B cell (primary cell): ENCODE data around the gene DPEP2. TPM values are rescaled to one million over a fixed set of nuclear protein-coding genes. Genes with fewer than 3 reads are reported as not detected.
A peak's percentile ranks its signal among the peaks of the same experiment; 100 is the strongest.

Experiments
- ATAC-seq: fragments of 200-7000 bp; cut with Tn5 transposase; one replicate; pipeline ENCODE4 v1.10.0; 2021; ENCODE audit warnings: low read depth, mild to moderate bottlenecking, moderate number of reproducible peaks, moderate library complexity
- CTCF ChIA-PET: fragments of 350-600 bp; sonication (Branson Sonifier 250); formaldehyde crosslinking; loops from one replicate; lab custom pipeline; 2021; ENCODE audit warnings: antibody characterized with exemption, inconsistent platforms; lab: Charles Lee
- POLR2A ChIA-PET: fragments of 350-600 bp; sonication (Branson Sonifier 250); formaldehyde crosslinking; loops from one replicate; lab custom pipeline; 2021; ENCODE audit warnings: antibody characterized with exemption; lab: Charles Lee
- DNase-seq: peaks from one replicate; pipeline ENCODE4 v3.0.0; 2013
- H2AFZ ChIP-seq: 2 replicates; pipeline ENCODE4 v1.6.1; 2012; ENCODE audit warnings: mild to moderate bottlenecking, low read depth, low read length; ENCODE audit not compliant: insufficient read depth, poor library complexity, severe bottlenecking
- H3K27ac ChIP-seq, 2 donors: 1 replicate in 1 of 2; 2 replicates in 1 of 2; pipeline ENCODE4 v1.5.1; 2012 to 2013; ENCODE audit warnings: low read length in 2 of 2, mild to moderate bottlenecking in 2 of 2, moderate library complexity in 1 of 2
- H3K27me3 ChIP-seq, 4 experiments: fragments of 200-600 bp in 1 of 4; sonication (generic) in 1 of 4; replicated peaks in 1 of 4; 1 replicate in 2 of 4; 2 replicates in 2 of 4; pipeline versions ENCODE4 v1.6.1 to v1.7.0; 2013 to 2016; ENCODE audit warnings: low read length in 3 of 4, mild to moderate bottlenecking in 2 of 4, mixed read lengths in 1 of 4, moderate library complexity in 1 of 4; ENCODE audit not compliant: insufficient read depth in 4 of 4, control insufficient read depth in 3 of 4; ENCODE audit errors: control extremely low read depth in 1 of 4
- H3K36me3 ChIP-seq, 2 experiments: replicated peaks in 1 of 2; 1 replicate in 1 of 2; 2 replicates in 1 of 2; pipeline versions ENCODE4 v1.6.1 to v1.7.1; 2013; ENCODE audit warnings: low read length in 1 of 2; ENCODE audit not compliant: insufficient read depth in 2 of 2, control insufficient read depth in 1 of 2; ENCODE audit errors: control extremely low read depth in 1 of 2, extremely low read depth in 1 of 2
- H3K4me1 ChIP-seq, 2 donors: fragments of 200-600 bp in 1 of 2; sonication (generic) in 1 of 2; 1 replicate in 1 of 2; 2 replicates in 1 of 2; pipeline versions ENCODE4 v1.5.1 to v1.6.1; 2013 to 2017; ENCODE audit warnings: low read length in 2 of 2; ENCODE audit not compliant: control insufficient read depth in 2 of 2, insufficient read depth in 2 of 2
- H3K4me2 ChIP-seq: replicated peaks from 2 replicates; pipeline ENCODE3; 2012; ENCODE audit warnings: mild to moderate bottlenecking, low read depth, low read length; ENCODE audit not compliant: poor library complexity, severe bottlenecking
- H3K4me3 ChIP-seq, 5 experiments: fragments of 200-600 bp in 1 of 5; sonication (generic) in 1 of 5; 1 replicate in 3 of 5; 2 replicates in 2 of 5; pipeline versions ENCODE4 v1.5.1 to v1.7.0; 2011 to 2016; ENCODE audit warnings: low read length in 4 of 5, mild to moderate bottlenecking in 4 of 5, low read depth in 2 of 5, control low read depth in 1 of 5, moderate library complexity in 1 of 5; ENCODE audit not compliant: insufficient read depth in 1 of 5; ENCODE audit errors: control extremely low read depth in 1 of 5, extremely low read depth in 1 of 5
- H3K79me2 ChIP-seq: fragments of 200-600 bp; sonication (generic); one replicate; pipeline ENCODE4 v1.6.0; 2016; ENCODE audit warnings: low read length; ENCODE audit not compliant: control insufficient read depth, insufficient read depth
- H3K9ac ChIP-seq: fragments of 200-600 bp; sonication (generic); 2 replicates; pipeline ENCODE4 v1.6.1; 2017; ENCODE audit warnings: mild to moderate bottlenecking, low read length, moderate library complexity
- H3K9me3 ChIP-seq, 3 donors: one replicate each; pipeline versions ENCODE4 v1.6.1 to v1.7.1; 2013; ENCODE audit warnings: low read length in 2 of 3; ENCODE audit not compliant: control insufficient read depth in 2 of 3, insufficient read depth in 1 of 3; ENCODE audit errors: control extremely low read depth in 1 of 3
- H4K20me1 ChIP-seq: 2 replicates; pipeline ENCODE4 v1.6.0; 2012; ENCODE audit warnings: mild to moderate bottlenecking, low read length; ENCODE audit not compliant: insufficient read depth, control insufficient read depth, poor library complexity, severe bottlenecking
- H3K27ac Mint-ChIP-seq: one replicate; pipeline ENCODE4 v1.8.0; 2021; ENCODE audit warnings: mixed read lengths
- H3K27me3 Mint-ChIP-seq: one replicate; pipeline ENCODE4 v1.8.0; 2021; ENCODE audit warnings: mixed read lengths
- H3K4me1 Mint-ChIP-seq: one replicate; pipeline ENCODE4 v1.8.0; 2021; ENCODE audit warnings: mixed read lengths
- H3K4me3 Mint-ChIP-seq: one replicate; pipeline ENCODE4 v1.8.0; 2021; ENCODE audit warnings: mixed read lengths
- H3K9me3 Mint-ChIP-seq: one replicate; pipeline ENCODE4 v1.8.0; 2022; ENCODE audit warnings: mixed read lengths; ENCODE audit not compliant: insufficient read depth
- EZH2 ChIP-seq: IDR thresholded peaks from 2 replicates; pipeline ENCODE4 v1.6.1; 2012; ENCODE audit warnings: borderline replicate concordance, low read depth, mild to moderate bottlenecking, moderate library complexity, low read length; ENCODE audit not compliant: insufficient read depth, poor library complexity, severe bottlenecking
- WGBS: methylation state at CpG from one replicate; pipeline ENCODE4 v1.1.5; 2013; ENCODE audit warnings: missing lambda C conversion rate; ENCODE audit not compliant: insufficient coverage; 5-methylcytosine and 5-hydroxymethylcytosine counted together
- intact Hi-C: fragments of 100-400 bp; cut with micrococcal nuclease; formaldehyde crosslinking; loops from one replicate; pipeline ENCODE4 v1.10.0; 2022
- polyA plus RNA-seq: library from polyadenylated mRNA; depleted of rRNA; stranded (reverse); fragments of >200 nt; gene quantifications from 2 replicates; pipeline ENCODE4 v1.2.3, GENCODE V29; 2012
- total RNA-seq, 2 donors: library from RNA; stranded (reverse); fragments of 120-200 nt in 1 of 2; gene quantifications; 1 replicate in 1 of 2; 2 replicates in 1 of 2; pipeline versions ENCODE4 v1.2.3 to v1.2.4, GENCODE V29; 2013 to 2022
- TF ChIP-seq, protein P1 (sequence below): fragments of 200-600 bp; IDR thresholded peaks from one replicate; pipeline ENCODE4 v1.8.0; 2022; ENCODE audit warnings: antibody characterized with exemption, mild to moderate bottlenecking

The DPEP2 gene
- total and polyA plus RNA-seq, 2 donors (not counting 1 experiment from before 2014, with no cell fraction given), result 123 to 150 TPM

DNA sequence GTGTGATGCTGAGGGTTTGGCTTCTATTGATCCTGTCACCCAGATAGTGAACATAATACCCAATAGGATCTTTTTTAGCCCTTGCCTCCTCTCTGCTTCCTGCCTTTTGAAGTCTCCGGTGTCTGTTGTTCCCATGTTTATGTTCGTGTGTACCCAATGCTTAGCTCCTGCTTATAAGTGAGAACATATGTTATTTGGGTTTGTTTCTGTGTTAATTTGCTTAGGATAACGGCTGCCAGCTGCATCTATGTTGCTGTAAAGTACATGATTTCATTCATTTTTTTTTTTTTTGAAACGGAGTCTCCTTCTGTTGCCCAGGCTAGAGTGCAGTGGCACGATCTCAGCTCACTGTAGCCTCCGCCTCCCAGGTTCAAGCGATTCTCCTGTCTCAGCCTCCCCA is 46.8 kb upstream of the DPEP2 start:
- H3K27me3 ChIP-seq, result no peaks in the 10 kb centered on the region
- peaks cover 98% of the 10 kb centered on the region for H3K79me2 ChIP-seq
- no peak overlapping the region for H3K27ac ChIP-seq
- ATAC-seq, result no peak
- TF ChIP-seq, protein P1, sequence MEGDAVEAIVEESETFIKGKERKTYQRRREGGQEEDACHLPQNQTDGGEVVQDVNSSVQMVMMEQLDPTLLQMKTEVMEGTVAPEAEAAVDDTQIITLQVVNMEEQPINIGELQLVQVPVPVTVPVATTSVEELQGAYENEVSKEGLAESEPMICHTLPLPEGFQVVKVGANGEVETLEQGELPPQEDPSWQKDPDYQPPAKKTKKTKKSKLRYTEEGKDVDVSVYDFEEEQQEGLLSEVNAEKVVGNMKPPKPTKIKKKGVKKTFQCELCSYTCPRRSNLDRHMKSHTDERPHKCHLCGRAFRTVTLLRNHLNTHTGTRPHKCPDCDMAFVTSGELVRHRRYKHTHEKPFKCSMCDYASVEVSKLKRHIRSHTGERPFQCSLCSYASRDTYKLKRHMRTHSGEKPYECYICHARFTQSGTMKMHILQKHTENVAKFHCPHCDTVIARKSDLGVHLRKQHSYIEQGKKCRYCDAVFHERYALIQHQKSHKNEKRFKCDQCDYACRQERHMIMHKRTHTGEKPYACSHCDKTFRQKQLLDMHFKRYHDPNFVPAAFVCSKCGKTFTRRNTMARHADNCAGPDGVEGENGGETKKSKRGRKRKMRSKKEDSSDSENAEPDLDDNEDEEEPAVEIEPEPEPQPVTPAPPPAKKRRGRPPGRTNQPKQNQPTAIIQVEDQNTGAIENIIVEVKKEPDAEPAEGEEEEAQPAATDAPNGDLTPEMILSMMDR, result no peak
- no peak for TF ChIP-seq EZH2
- no peak overlapping the region for H3K4me3 ChIP-seq
- peaks cover 86% of the 10 kb centered on the region for H4K20me1 ChIP-seq
- no peak overlapping the region for H2AFZ ChIP-seq
- H3K36me3 ChIP-seq, result peaks cover 15 to 64% of the 10 kb centered on the region in 2 experiments
- no peaks in the 10 kb centered on the region for H3K9me3 ChIP-seq
- H3K4me1 ChIP-seq, result peaks cover 16% of the 10 kb centered on the region in 2 donors
- Mint-ChIP-seq H3K9me3 (no peaks in the 10 kb centered on the region), H3K27me3 (no peaks in the 10 kb centered on the region), H3K4me1 (peaks cover 49% of the 10 kb centered on the region), H3K4me3 (no peak overlapping the region), H3K27ac (peak overlapping the region; percentile 8)
- CTCF ChIA-PET, result interaction anchor here (0.8 to 9.9 kb wide), 4 partner anchors 39 to 163 kb away, joined by 3 to 320 read pairs (median 10); partner anchors contain the start of genes DPEP2, DPEP3, NFATC3 and NRN1L
- intact Hi-C loops, result no loop called here
- H3K4me2 ChIP-seq, result no peak overlapping the region
- 94% methylated on average over 3 of the region's 7 CpGs for WGBS
- no peak overlapping the region for H3K9ac ChIP-seq
- DNase-seq, result no peak
- POLR2A ChIA-PET, result interaction anchor here (0.7 kb wide), 1 partner anchor 307 kb away, joined by 4 read pairs; no protein-coding TSS in a partner anchor

GRCh38 chr16:68041783-68042182 is 42.5 kb upstream of the DPEP2 start:
- H3K4me2 ChIP-seq, result peak overlapping the region; percentile 5
- no peak for TF ChIP-seq EZH2
- TF ChIP-seq, protein P1, result no peak
- no peak for ATAC-seq
- H3K27ac Mint-ChIP-seq, result peak overlapping the region; percentile 5
- peaks cover 4 to 34% of the 10 kb centered on the region in 2 experiments for H3K36me3 ChIP-seq
- H3K9me3 Mint-ChIP-seq, result no peaks in the 10 kb centered on the region
- no peaks in the 10 kb centered on the region for H3K9me3 ChIP-seq
- no peak overlapping the region for H2AFZ ChIP-seq
- no peaks in the 10 kb centered on the region for H3K27me3 ChIP-seq
- peak overlapping the region; percentile 21 for H3K4me3 Mint-ChIP-seq
- H3K79me2 ChIP-seq, result peaks cover 92% of the 10 kb centered on the region
- no peak overlapping the region for H3K9ac ChIP-seq
- H3K4me3 ChIP-seq, result no peak overlapping the region
- intact Hi-C loops, result no loop called here
- WGBS, result no CpG with 5 or more reads among the region's 2 CpGs
- no peaks in the 10 kb centered on the region for H3K27me3 Mint-ChIP-seq
- peak overlapping the region in 1 of 2 donors; percentile 36 for H3K27ac ChIP-seq
- peaks cover 54% of the 10 kb centered on the region for H3K4me1 Mint-ChIP-seq
- peaks cover 63% of the 10 kb centered on the region for H4K20me1 ChIP-seq
- CTCF ChIA-PET, result interaction anchor here (0.7 to 9.9 kb wide), 12 partner anchors 20 to 368 kb away, joined by 3 to 320 read pairs (median 10); partner anchors contain the start of genes DPEP2, DPEP3, NFATC3 and NRN1L
- POLR2A ChIA-PET, result interaction anchor here (0.7 to 1.6 kb wide), 3 partner anchors 36 to 53 kb away, joined by 3 to 10 read pairs (median 5); no protein-coding TSS in a partner anchor
- no peak for DNase-seq
- H3K4me1 ChIP-seq, result peaks cover 44 to 52% of the 10 kb centered on the region in 2 donors
